Endodermal cell (in vitro differentiated cells): Measurements from ENCODE around the gene PDIA4. TPM values are rescaled to one million over a fixed set of nuclear protein-coding genes. Genes with fewer than 3 reads are reported as not detected.

Experiments used
- DNase-seq: peaks from one replicate; pipeline ENCODE4 v3.0.0-alpha.2; 2017
- H3K27ac ChIP-seq: 2 replicates; pipeline ENCODE4 v1.5.1; 2013; ENCODE audit warnings: mild to moderate bottlenecking, low read depth, low read length, moderate library complexity
- H3K27me3 ChIP-seq: 2 replicates; pipeline ENCODE4 v1.6.1; 2013; ENCODE audit warnings: mild to moderate bottlenecking, low read length, moderate library complexity; ENCODE audit not compliant: insufficient read depth, control insufficient read depth, poor library complexity, severe bottlenecking
- H3K36me3 ChIP-seq: 2 replicates; pipeline ENCODE4 v1.7.0; 2013; ENCODE audit warnings: mild to moderate bottlenecking, low read length, moderate library complexity; ENCODE audit not compliant: control insufficient read depth, insufficient read depth
- H3K4me1 ChIP-seq: one replicate; pipeline ENCODE4 v1.7.0; 2013; ENCODE audit warnings: low read length; ENCODE audit not compliant: control insufficient read depth, insufficient read depth
- H3K4me3 ChIP-seq: 2 replicates; pipeline ENCODE4 v1.5.1; 2013; ENCODE audit warnings: mild to moderate bottlenecking, low read length, moderate library complexity
- H3K9ac ChIP-seq: 2 replicates; pipeline ENCODE4 v1.6.1; 2013; ENCODE audit warnings: mild to moderate bottlenecking, low read length, moderate library complexity; ENCODE audit not compliant: poor library complexity, severe bottlenecking; ENCODE audit errors: extremely low read depth
- H3K9me3 ChIP-seq: 2 replicates; pipeline ENCODE4 v1.6.1; 2013; ENCODE audit warnings: mild to moderate bottlenecking, low read length, moderate library complexity; ENCODE audit not compliant: control insufficient read depth
- H3K27ac Mint-ChIP-seq: 2 replicates; pipeline ENCODE4 v1.8.0; 2020; ENCODE audit warnings: mixed read lengths
- H3K27me3 Mint-ChIP-seq: 2 replicates; pipeline ENCODE4 v1.8.0; 2021; ENCODE audit warnings: mild to moderate bottlenecking, mixed read lengths; ENCODE audit not compliant: insufficient read depth
- H3K36me3 Mint-ChIP-seq: 2 replicates; pipeline ENCODE4 v1.8.0; 2020; ENCODE audit warnings: low read depth, mixed read lengths
- H3K4me1 Mint-ChIP-seq: 2 replicates; pipeline ENCODE4 v1.8.0; 2020; ENCODE audit warnings: mixed read lengths
- H3K4me3 Mint-ChIP-seq: 2 replicates; pipeline ENCODE4 v1.8.0; 2020; ENCODE audit warnings: mild to moderate bottlenecking, moderate library complexity, mixed read lengths
- H3K9me3 Mint-ChIP-seq: 2 replicates; pipeline ENCODE4 v1.8.0; 2020; ENCODE audit warnings: mild to moderate bottlenecking, mixed read lengths
- WGBS, 2 experiments: methylation state at CpG; one replicate each; pipeline versions ENCODE4 v1.1.5 to v1.1.7; 2013; ENCODE audit warnings: missing lambda C conversion rate in 2 of 2, mixed read lengths in 1 of 2; ENCODE audit not compliant: insufficient coverage in 1 of 2, insufficient read length in 1 of 2; 5-methylcytosine and 5-hydroxymethylcytosine counted together
- total RNA-seq, 2 donors: library from RNA; stranded (reverse); fragmentation: NEBNext Ultra II Directional in 1 of 2; extraction: Animal tissue kit (Norgen Biotek cat#: 25700) in 1 of 2; gene quantifications; 2 replicates in 1 of 2; 3 replicates in 1 of 2; pipeline ENCODE4 v1.2.1, GENCODE V29; 2021
- TF ChIP-seq, protein P1 (sequence below): fragments of 200-600 bp; sonication (generic); conservative IDR thresholded peaks from 2 replicates; pipeline ENCODE4 v1.5.0; 2021; ENCODE audit warnings: antibody characterized with exemption, mild to moderate bottlenecking

The PDIA4 gene
- total RNA-seq, 2 donors from 2014 or later, result 369 to 402 TPM

DNA sequence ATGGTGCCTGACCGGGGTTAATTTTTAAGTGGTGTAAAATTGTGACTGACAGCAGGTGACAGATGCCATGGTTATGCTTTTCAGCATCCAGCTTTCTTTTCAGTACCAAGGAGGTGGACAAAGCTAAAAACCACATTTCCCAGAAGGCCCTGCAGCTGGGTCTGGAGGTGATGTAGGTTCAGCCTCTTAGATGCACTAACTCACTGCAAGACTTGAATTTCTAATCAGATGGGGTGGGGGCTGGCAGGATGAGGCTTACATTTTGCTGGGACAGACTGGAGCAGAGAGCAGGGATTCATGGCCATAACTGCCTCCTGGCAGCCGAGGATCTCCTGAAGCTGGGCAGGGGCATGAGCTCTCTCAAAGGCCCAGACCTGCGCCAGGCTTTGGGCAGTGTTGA, 52.4 kb downstream of the PDIA4 start:
- 77 to 79% methylated on average over 3 of the region's 3 CpGs for WGBS, 2 experiments
- Histone ChIP-seq H3K36me3 (no peaks in the 10 kb centered on the region), H3K4me1 (no peaks in the 10 kb centered on the region), H3K9me3 (no peaks in the 10 kb centered on the region), H3K27ac (no peak overlapping the region), H3K27me3 (no peaks in the 10 kb centered on the region), H3K9ac (no peak overlapping the region), H3K4me3 (no peak overlapping the region)
- no peak overlapping the region for H3K27ac Mint-ChIP-seq
- TF ChIP-seq, protein P1, sequence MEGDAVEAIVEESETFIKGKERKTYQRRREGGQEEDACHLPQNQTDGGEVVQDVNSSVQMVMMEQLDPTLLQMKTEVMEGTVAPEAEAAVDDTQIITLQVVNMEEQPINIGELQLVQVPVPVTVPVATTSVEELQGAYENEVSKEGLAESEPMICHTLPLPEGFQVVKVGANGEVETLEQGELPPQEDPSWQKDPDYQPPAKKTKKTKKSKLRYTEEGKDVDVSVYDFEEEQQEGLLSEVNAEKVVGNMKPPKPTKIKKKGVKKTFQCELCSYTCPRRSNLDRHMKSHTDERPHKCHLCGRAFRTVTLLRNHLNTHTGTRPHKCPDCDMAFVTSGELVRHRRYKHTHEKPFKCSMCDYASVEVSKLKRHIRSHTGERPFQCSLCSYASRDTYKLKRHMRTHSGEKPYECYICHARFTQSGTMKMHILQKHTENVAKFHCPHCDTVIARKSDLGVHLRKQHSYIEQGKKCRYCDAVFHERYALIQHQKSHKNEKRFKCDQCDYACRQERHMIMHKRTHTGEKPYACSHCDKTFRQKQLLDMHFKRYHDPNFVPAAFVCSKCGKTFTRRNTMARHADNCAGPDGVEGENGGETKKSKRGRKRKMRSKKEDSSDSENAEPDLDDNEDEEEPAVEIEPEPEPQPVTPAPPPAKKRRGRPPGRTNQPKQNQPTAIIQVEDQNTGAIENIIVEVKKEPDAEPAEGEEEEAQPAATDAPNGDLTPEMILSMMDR, result no peak
- no peaks in the 10 kb centered on the region for H3K9me3 Mint-ChIP-seq
- peaks cover 3% of the 10 kb centered on the region for H3K27me3 Mint-ChIP-seq
- H3K4me3 Mint-ChIP-seq, result no peak overlapping the region
- H3K4me1 Mint-ChIP-seq, result peaks cover 16% of the 10 kb centered on the region
- peak; percentile 56 for DNase-seq
- no peaks in the 10 kb centered on the region for H3K36me3 Mint-ChIP-seq

DNA sequence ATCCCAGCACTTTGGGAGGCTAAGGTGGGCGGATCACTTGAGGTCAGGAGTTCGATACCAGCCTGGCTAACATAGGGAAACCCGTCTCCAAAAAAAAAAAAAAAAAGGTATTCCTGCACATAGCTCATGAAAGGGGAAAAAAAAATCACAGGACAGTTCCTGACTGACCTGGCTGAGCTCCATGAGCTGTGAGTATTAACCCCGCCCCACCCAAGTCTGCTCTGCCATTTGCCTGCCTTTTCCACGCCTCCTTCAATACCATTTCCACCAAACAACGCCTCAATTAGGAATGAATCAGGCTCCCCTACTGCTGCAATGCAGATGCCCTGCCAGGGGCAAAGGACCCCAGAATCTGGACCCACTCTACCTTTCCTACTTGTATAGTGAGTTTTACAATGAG, 55.0 kb downstream of the PDIA4 start:
- Histone ChIP-seq H3K4me3 (no peak overlapping the region), H3K27ac (no peak overlapping the region), H3K9me3 (no peaks in the 10 kb centered on the region), H3K36me3 (no peaks in the 10 kb centered on the region), H3K27me3 (no peaks in the 10 kb centered on the region), H3K9ac (no peak overlapping the region), H3K4me1 (no peaks in the 10 kb centered on the region)
- DNase-seq, result no peak
- TF ChIP-seq, protein P1, result no peak
- H3K27me3 Mint-ChIP-seq, result peaks cover 2% of the 10 kb centered on the region
- H3K9me3 Mint-ChIP-seq, result no peaks in the 10 kb centered on the region
- H3K36me3 Mint-ChIP-seq, result no peaks in the 10 kb centered on the region
- no peak overlapping the region for H3K27ac Mint-ChIP-seq
- H3K4me3 Mint-ChIP-seq, result no peak overlapping the region
- 86 to 91% methylated on average over 2 to 6 of the region's 6 CpGs for WGBS, 2 experiments
- peaks cover 7% of the 10 kb centered on the region for H3K4me1 Mint-ChIP-seq

DNA sequence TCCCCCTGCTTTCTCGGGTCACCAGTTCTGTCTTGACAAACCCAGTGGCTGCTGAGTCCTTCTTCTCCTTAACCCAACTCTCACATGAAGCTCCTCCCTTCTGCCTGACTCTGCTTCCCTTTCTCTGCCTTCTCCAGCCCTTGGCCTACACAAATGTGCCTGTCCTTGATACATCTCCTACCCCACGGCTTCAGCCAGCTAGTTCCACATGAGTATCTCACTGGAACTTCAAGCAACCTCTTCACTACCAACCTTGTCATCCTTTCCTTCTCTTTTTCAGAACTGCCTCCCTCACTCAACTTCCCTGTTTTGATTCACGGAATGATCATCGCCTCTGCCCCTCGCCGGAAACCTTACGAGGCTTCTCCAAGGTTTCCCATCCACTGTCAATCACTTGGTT, 55.9 kb downstream of the PDIA4 start:
- Mint-ChIP-seq H3K27me3 (peaks cover 2% of the 10 kb centered on the region), H3K4me1 (peaks cover 5% of the 10 kb centered on the region), H3K27ac (no peak overlapping the region), H3K4me3 (no peak overlapping the region), H3K36me3 (no peaks in the 10 kb centered on the region), H3K9me3 (no peaks in the 10 kb centered on the region)
- DNase-seq, result no peak
- Histone ChIP-seq H3K4me1 (no peaks in the 10 kb centered on the region), H3K27me3 (no peaks in the 10 kb centered on the region), H3K9ac (no peak overlapping the region), H3K36me3 (no peaks in the 10 kb centered on the region), H3K9me3 (no peaks in the 10 kb centered on the region), H3K27ac (no peak overlapping the region), H3K4me3 (no peak overlapping the region)
- 89 to 94% methylated on average over 4 to 7 of the region's 7 CpGs for WGBS, 2 experiments
- TF ChIP-seq, protein P1, result no peak
